ENCODE data around the gene ABCC11.

The ABCC11 gene

GRCh38 chr16:48123104-48123788 is 124.1 kb downstream of the ABCC11 start:
- Histone ChIP-seq H3K14ac (ENCODE audit: low read length in 2 of 2) (no peak overlapping the region), H3K4me2 (ENCODE audit: low read length, poor library complexity, severe bottlenecking) (no peak overlapping the region), H2BK12ac (ENCODE audit: low read length in 2 of 2) (peak overlapping the region in 1 of 2 experiments; percentile 92), H3K4me3 (ENCODE audit: insufficient read depth in 1 of 2, low read depth in 1 of 2, low read length in 2 of 2) (no peak overlapping the region), H3K27me3 (ENCODE audit: control insufficient read depth in 1 of 2, insufficient read depth in 1 of 2, low read length in 2 of 2) (no peaks in the 10 kb centered on the region), H3K9me3 (ENCODE audit: control insufficient read depth, low read length) (no peaks in the 10 kb centered on the region), H2BK15ac (ENCODE audit: low read depth, poor library complexity, severe bottlenecking) (no peak overlapping the region), H3K79me1 (replicated peaks; ENCODE audit: low read length, poor library complexity, severe bottlenecking) (no peaks in the 10 kb centered on the region), H3K18ac (ENCODE audit: low read depth in 1 of 2, low read length in 2 of 2) (peak overlapping the region in 1 of 2 experiments; percentile 40), H4K8ac (ENCODE audit: low read length) (peak overlapping the region; percentile 29), H4K91ac (ENCODE audit: low read length) (no peak overlapping the region), H3K36me3 (ENCODE audit: control insufficient read depth in 1 of 2, insufficient read depth in 2 of 2, low read depth in 1 of 2, low read length in 2 of 2) (no peaks in the 10 kb centered on the region), H3K9ac (ENCODE audit: low read length) (peak overlapping the region; percentile 75), H2BK120ac (ENCODE audit: low read depth, low read length) (no peak overlapping the region), H3K4me1 (ENCODE audit: control insufficient read depth, insufficient read depth, low read depth, low read length) (peaks cover 19% of the 10 kb centered on the region), H2BK5ac (ENCODE audit: low read depth, low read length, poor library complexity, severe bottlenecking) (no peak overlapping the region), H3K27ac (ENCODE audit: low read length, poor library complexity, severe bottlenecking) (peak overlapping the region; percentile 67), H3K4ac (ENCODE audit: low read depth in 1 of 2, low read length in 2 of 2) (peak overlapping the region in 1 of 2 experiments; percentile 74), H2AK5ac (ENCODE audit: low read length, severe bottlenecking) (peak overlapping the region; percentile 62), H3K23ac (ENCODE audit: low read length in 2 of 2) (no peak overlapping the region), H2AFZ (ENCODE audit: low read depth, low read length) (no peak overlapping the region)
- 0% methylated on average over 2 of the region's 5 CpGs for WGBS
- peak; percentile 96 for DNase-seq

- Histone ChIP-seq H3K4me1 (ENCODE audit: control insufficient read depth, insufficient read depth, low read depth, low read length) (peaks cover 14% of the 10 kb centered on the region), H2BK15ac (ENCODE audit: low read depth, poor library complexity, severe bottlenecking) (no peak overlapping the region), H3K14ac (ENCODE audit: low read length in 2 of 2) (no peak overlapping the region), H3K4ac (ENCODE audit: low read depth in 1 of 2, low read length in 2 of 2) (no peak overlapping the region), H3K9ac (ENCODE audit: low read length) (no peak overlapping the region), H3K27ac (ENCODE audit: low read length, poor library complexity, severe bottlenecking) (no peak overlapping the region), H2BK5ac (ENCODE audit: low read depth, low read length, poor library complexity, severe bottlenecking) (no peak overlapping the region), H3K36me3 (ENCODE audit: control insufficient read depth in 1 of 2, insufficient read depth in 2 of 2, low read depth in 1 of 2, low read length in 2 of 2) (no peaks in the 10 kb centered on the region), H3K4me3 (ENCODE audit: insufficient read depth in 1 of 2, low read depth in 1 of 2, low read length in 2 of 2) (no peak overlapping the region), H4K8ac (ENCODE audit: low read length) (no peak overlapping the region), H2AFZ (ENCODE audit: low read depth, low read length) (no peak overlapping the region), H3K9me3 (ENCODE audit: control insufficient read depth, low read length) (no peaks in the 10 kb centered on the region), H2BK12ac (ENCODE audit: low read length in 2 of 2) (no peak overlapping the region), H3K27me3 (ENCODE audit: control insufficient read depth in 1 of 2, insufficient read depth in 1 of 2, low read length in 2 of 2) (peaks cover 0 to 8% of the 10 kb centered on the region in 2 experiments), H3K79me1 (replicated peaks; ENCODE audit: low read length, poor library complexity, severe bottlenecking) (no peaks in the 10 kb centered on the region), H2AK5ac (ENCODE audit: low read length, severe bottlenecking) (no peak overlapping the region), H2BK120ac (ENCODE audit: low read depth, low read length) (no peak overlapping the region), H3K4me2 (ENCODE audit: low read length, poor library complexity, severe bottlenecking) (no peak overlapping the region), H4K91ac (ENCODE audit: low read length) (no peak overlapping the region), H3K18ac (ENCODE audit: low read depth in 1 of 2, low read length in 2 of 2) (no peak overlapping the region), H3K23ac (ENCODE audit: low read length in 2 of 2) (no peak overlapping the region)
- 92% methylated on average over 3 of the region's 5 CpGs for WGBS
- no peak for DNase-seq
Observed at GRCh38 chr16:48121276-48121675, 126.1 kb downstream of the ABCC11 start.

GRCh38 chr16:48118841-48119240 is 128.5 kb downstream of the ABCC11 start:
- H3K18ac ChIP-seq (ENCODE audit: low read depth in 1 of 2, low read length in 2 of 2): no peak overlapping the region
- H3K9ac ChIP-seq (ENCODE audit: low read length): no peak overlapping the region
- no peak overlapping the region for H2AFZ ChIP-seq (ENCODE audit: low read depth, low read length)
- H3K4me3 ChIP-seq (ENCODE audit: insufficient read depth in 1 of 2, low read depth in 1 of 2, low read length in 2 of 2): no peak overlapping the region
- no peak overlapping the region for H2BK5ac ChIP-seq (ENCODE audit: low read depth, low read length, poor library complexity, severe bottlenecking)
- H2AK5ac ChIP-seq (ENCODE audit: low read length, severe bottlenecking): no peak overlapping the region
- no peak overlapping the region for H2BK15ac ChIP-seq (ENCODE audit: low read depth, poor library complexity, severe bottlenecking)
- H3K14ac ChIP-seq (ENCODE audit: low read length in 2 of 2): no peak overlapping the region
- no peak overlapping the region for H3K4me2 ChIP-seq (ENCODE audit: low read length, poor library complexity, severe bottlenecking)
- H3K4me1 ChIP-seq (ENCODE audit: control insufficient read depth, insufficient read depth, low read depth, low read length): peaks cover 9% of the 10 kb centered on the region
- H4K91ac ChIP-seq (ENCODE audit: low read length): no peak overlapping the region
- no peak overlapping the region for H2BK12ac ChIP-seq (ENCODE audit: low read length in 2 of 2)
- H2BK120ac ChIP-seq (ENCODE audit: low read depth, low read length): no peak overlapping the region
- H3K36me3 ChIP-seq (ENCODE audit: control insufficient read depth in 1 of 2, insufficient read depth in 2 of 2, low read depth in 1 of 2, low read length in 2 of 2): no peaks in the 10 kb centered on the region
- 94% methylated on average over 2 of the region's 2 CpGs for WGBS
- H3K27ac ChIP-seq (ENCODE audit: low read length, poor library complexity, severe bottlenecking): no peak overlapping the region
- peaks cover 0 to 16% of the 10 kb centered on the region in 2 experiments for H3K27me3 ChIP-seq (ENCODE audit: control insufficient read depth in 1 of 2, insufficient read depth in 1 of 2, low read length in 2 of 2)
- DNase-seq: no peak
- no peak overlapping the region for H4K8ac ChIP-seq (ENCODE audit: low read length)
- H3K79me1 ChIP-seq (replicated peaks; ENCODE audit: low read length, poor library complexity, severe bottlenecking): no peaks in the 10 kb centered on the region
- H3K9me3 ChIP-seq (ENCODE audit: control insufficient read depth, low read length): no peaks in the 10 kb centered on the region
- no peak overlapping the region for H3K23ac ChIP-seq (ENCODE audit: low read length in 2 of 2)
- H3K4ac ChIP-seq (ENCODE audit: low read depth in 1 of 2, low read length in 2 of 2): no peak overlapping the region

- Histone ChIP-seq H3K4me2 (ENCODE audit: low read length, poor library complexity, severe bottlenecking) (no peak overlapping the region), H4K8ac (ENCODE audit: low read length) (peak overlapping the region; percentile 56), H3K27me3 (ENCODE audit: control insufficient read depth in 1 of 2, insufficient read depth in 1 of 2, low read length in 2 of 2) (peaks cover 0 to 26% of the 10 kb centered on the region in 2 experiments), H2BK5ac (ENCODE audit: low read depth, low read length, poor library complexity, severe bottlenecking) (no peak overlapping the region), H3K9me3 (ENCODE audit: control insufficient read depth, low read length) (no peaks in the 10 kb centered on the region), H2AFZ (ENCODE audit: low read depth, low read length) (no peak overlapping the region), H3K18ac (ENCODE audit: low read depth in 1 of 2, low read length in 2 of 2) (peak overlapping the region in 1 of 2 experiments; percentile 9), H3K9ac (ENCODE audit: low read length) (no peak overlapping the region), H2BK12ac (ENCODE audit: low read length in 2 of 2) (peak overlapping the region; percentile 64 to 75), H3K4me1 (ENCODE audit: control insufficient read depth, insufficient read depth, low read depth, low read length) (peaks cover 4% of the 10 kb centered on the region), H3K79me1 (replicated peaks; ENCODE audit: low read length, poor library complexity, severe bottlenecking) (no peaks in the 10 kb centered on the region), H3K36me3 (ENCODE audit: control insufficient read depth in 1 of 2, insufficient read depth in 2 of 2, low read depth in 1 of 2, low read length in 2 of 2) (no peaks in the 10 kb centered on the region), H3K14ac (ENCODE audit: low read length in 2 of 2) (peak overlapping the region in 1 of 2 experiments; percentile 58), H2AK5ac (ENCODE audit: low read length, severe bottlenecking) (no peak overlapping the region), H2BK15ac (ENCODE audit: low read depth, poor library complexity, severe bottlenecking) (no peak overlapping the region), H3K27ac (ENCODE audit: low read length, poor library complexity, severe bottlenecking) (no peak overlapping the region), H3K4ac (ENCODE audit: low read depth in 1 of 2, low read length in 2 of 2) (peak overlapping the region in 1 of 2 experiments; percentile 37), H2BK120ac (ENCODE audit: low read depth, low read length) (peak overlapping the region; percentile 35), H4K91ac (ENCODE audit: low read length) (peak overlapping the region; percentile 44), H3K4me3 (ENCODE audit: insufficient read depth in 1 of 2, low read depth in 1 of 2, low read length in 2 of 2) (no peak overlapping the region), H3K23ac (ENCODE audit: low read length in 2 of 2) (no peak overlapping the region)
- WGBS: 70% methylated on average over 20 of the region's 22 CpGs
- DNase-seq: peak; percentile 58
Observed at GRCh38 chr16:48117217-48118105, 129.9 kb downstream of the ABCC11 start.
